ENCODE measurements around the gene CLRN1. TPM values are rescaled to one million over a fixed set of nuclear protein-coding genes. Genes with fewer than 3 reads are reported as not detected.
"Not testable (repeated sequence)": the region's sequence is repeated elsewhere in the genome, so short reads cannot be mapped to it uniquely, and the experiment has no call there.

CLRN1 gene
- total and polyA plus RNA-seq, 12 donors = 1.0 to 27.8 (median 10.5) TPM

GRCh38 chr3:150995510-150995909 lies 23.0 kb upstream of the CLRN1 start:
- Histone ChIP-seq H3K36me3 (replicated peaks in 1 of 2) (no peaks in the 10 kb centered on the region), H3K4me1 (replicated peaks in 1 of 2) (no peaks in the 10 kb centered on the region), H3K27ac (no peak overlapping the region), H3K9me3 (replicated peaks in 1 of 3) (no peaks in the 10 kb centered on the region), H3K4me3 (no peak overlapping the region), H3K27me3 (no peaks in the 10 kb centered on the region)
- peak in 2 of 7 donors; percentile 7 to 24 for DNase-seq
- no peak for TF ChIP-seq POLR2A (IDR thresholded peaks at IDR 0.05)
- no peak for TF ChIP-seq CTCF (IDR thresholded peaks at IDR 0.05)
- intact Hi-C loops (cut with DNase I) = no loop called here

GRCh38 chr3:150989208-150989607 lies 16.7 kb upstream of the CLRN1 start:
- intact Hi-C loops (cut with DNase I) = no loop called here
- DNase-seq = no peak
- Histone ChIP-seq H3K9me3 (replicated peaks in 1 of 3) (no peaks in the 10 kb centered on the region), H3K27ac (no peak overlapping the region), H3K4me3 (no peak overlapping the region), H3K4me1 (replicated peaks in 1 of 2) (no peaks in the 10 kb centered on the region), H3K36me3 (replicated peaks in 1 of 2) (no peaks in the 10 kb centered on the region), H3K27me3 (no peaks in the 10 kb centered on the region)
- 86 to 92% (median 88%) methylated on average over 2 of the region's 2 CpGs for WGBS, 4 donors
- TF ChIP-seq POLR2A (IDR thresholded peaks at IDR 0.05) = no peak

GRCh38 chr3:150988395-150988794 lies 15.9 kb upstream of the CLRN1 start:
- H3K4me1 ChIP-seq (replicated peaks in 1 of 2); H3K9me3 ChIP-seq (replicated peaks in 1 of 3); H3K27ac ChIP-seq; H3K27me3 ChIP-seq; intact Hi-C loops (cut with DNase I); H3K36me3 ChIP-seq (replicated peaks in 1 of 2); DNase-seq; H3K4me3 ChIP-seq: not testable (repeated sequence)
- 86 to 92% (median 89%) methylated on average over 1 of the region's 1 CpG for WGBS, 4 donors

GRCh38 chr3:150985711-150986110 lies 13.2 kb upstream of the CLRN1 start:
- Histone ChIP-seq H3K9me3 (replicated peaks in 1 of 3) (no peaks in the 10 kb centered on the region), H3K27ac (no peak overlapping the region), H3K27me3 (no peaks in the 10 kb centered on the region), H3K36me3 (replicated peaks in 1 of 2) (no peaks in the 10 kb centered on the region), H3K4me1 (replicated peaks in 1 of 2) (no peaks in the 10 kb centered on the region), H3K4me3 (no peak overlapping the region)
- DNase-seq = no peak
- TF ChIP-seq POLR2A (IDR thresholded peaks at IDR 0.05) (no peak), CTCF (IDR thresholded peaks at IDR 0.05) (no peak)
- intact Hi-C loops (cut with DNase I) = no loop called here

- Histone ChIP-seq H3K27ac (no peak overlapping the region), H3K4me3 (no peak overlapping the region), H3K9me3 (replicated peaks in 1 of 3) (no peaks in the 10 kb centered on the region), H3K27me3 (no peaks in the 10 kb centered on the region), H3K36me3 (replicated peaks in 1 of 2) (no peaks in the 10 kb centered on the region), H3K4me1 (replicated peaks in 1 of 2) (no peaks in the 10 kb centered on the region)
- DNase-seq = no peak
- TF ChIP-seq POLR2A (IDR thresholded peaks at IDR 0.05) (no peak), CTCF (IDR thresholded peaks at IDR 0.05) (no peak)
- intact Hi-C loops (cut with DNase I) = no loop called here
Measured at GRCh38 chr3:150984066-150984465, 11.5 kb upstream of the CLRN1 start.

All from adrenal gland (tissue), 12 donors.